Mesendoderm (in vitro differentiated cells): Measurements from ENCODE around the gene TGM5.
A peak's percentile ranks its signal among the peaks of the same experiment; 100 is the strongest.

Experiments
- DNase-seq: peaks from one replicate; pipeline ENCODE4 v3.0.0; 2013
- H2AK5ac ChIP-seq: 2 replicates; pipeline ENCODE4 v1.6.1; 2013; ENCODE audit warnings: low read length, inconsistent platforms
- H2BK120ac ChIP-seq: 2 replicates; pipeline ENCODE4 v1.6.1; 2013; ENCODE audit warnings: low read depth, mild to moderate bottlenecking, low read length, moderate library complexity, mixed read lengths
- H2BK15ac ChIP-seq: replicated peaks from 2 replicates; pipeline ENCODE4 v1.6.1; 2013; ENCODE audit warnings: low read depth, mild to moderate bottlenecking, moderate library complexity
- H2BK5ac ChIP-seq: 2 replicates; pipeline ENCODE4 v1.6.1; 2013; ENCODE audit warnings: low read length, inconsistent platforms
- H3K18ac ChIP-seq: 2 replicates; pipeline ENCODE4 v1.6.1; 2013; ENCODE audit warnings: mild to moderate bottlenecking, low read length, mixed read lengths
- H3K23ac ChIP-seq: one replicate; pipeline ENCODE4 v1.6.1; 2013; ENCODE audit warnings: low read length
- H3K27ac ChIP-seq: 2 replicates; pipeline ENCODE4 v1.5.1; 2013; ENCODE audit warnings: low read depth, mild to moderate bottlenecking, inconsistent platforms, low read length, moderate library complexity
- H3K27me3 ChIP-seq: 2 replicates; pipeline ENCODE4 v1.6.1; 2013; ENCODE audit warnings: low read length, control low read depth, mild to moderate bottlenecking, inconsistent platforms; ENCODE audit not compliant: insufficient read depth, poor library complexity
- H3K36me3 ChIP-seq: 2 replicates; pipeline ENCODE4 v1.6.1; 2013; ENCODE audit warnings: low read length, inconsistent platforms; ENCODE audit not compliant: control insufficient read depth, insufficient read depth
- H3K4ac ChIP-seq: one replicate; pipeline ENCODE4 v1.6.1; 2013; ENCODE audit warnings: low read depth, mild to moderate bottlenecking, low read length, moderate library complexity
- H3K4me1 ChIP-seq: 2 replicates; pipeline ENCODE4 v1.6.1; 2013; ENCODE audit warnings: low read depth, low read length, inconsistent platforms; ENCODE audit not compliant: control insufficient read depth
- H3K4me2 ChIP-seq: 2 replicates; pipeline ENCODE4 v1.6.1; 2013; ENCODE audit warnings: low read length
- H3K4me3 ChIP-seq: 2 replicates; pipeline ENCODE4 v1.5.1; 2013; ENCODE audit warnings: mild to moderate bottlenecking, low read length
- H3K56ac ChIP-seq: one replicate; pipeline ENCODE4 v1.6.1; 2013; ENCODE audit warnings: low read length
- H3K79me1 ChIP-seq: 2 replicates; pipeline ENCODE4 v1.6.1; 2013; ENCODE audit warnings: low read length, inconsistent platforms
- H3K79me2 ChIP-seq: 2 replicates; pipeline ENCODE4 v1.6.1; 2013; ENCODE audit warnings: mild to moderate bottlenecking, low read length; ENCODE audit not compliant: control insufficient read depth, insufficient read depth
- H3K9ac ChIP-seq: 2 replicates; pipeline ENCODE4 v1.6.1; 2013; ENCODE audit warnings: low read length, inconsistent platforms
- H4K5ac ChIP-seq: one replicate; pipeline ENCODE4 v1.6.1; 2013; ENCODE audit warnings: low read length
- H4K8ac ChIP-seq: one replicate; pipeline ENCODE4 v1.6.1; 2013; ENCODE audit warnings: low read depth, mild to moderate bottlenecking, control low read depth, low read length, moderate library complexity
- WGBS: extraction: QIAGEN DNeasy Blood & Tissue Kit; methylation state at CpG from one replicate; pipeline ENCODE4 v1.1.7; 2013; ENCODE audit warnings: low lambda C conversion rate, missing lambda C conversion rate; ENCODE audit not compliant: insufficient coverage; ENCODE audit errors: extremely low coverage; 5-methylcytosine and 5-hydroxymethylcytosine counted together

Gene TGM5

DNA sequence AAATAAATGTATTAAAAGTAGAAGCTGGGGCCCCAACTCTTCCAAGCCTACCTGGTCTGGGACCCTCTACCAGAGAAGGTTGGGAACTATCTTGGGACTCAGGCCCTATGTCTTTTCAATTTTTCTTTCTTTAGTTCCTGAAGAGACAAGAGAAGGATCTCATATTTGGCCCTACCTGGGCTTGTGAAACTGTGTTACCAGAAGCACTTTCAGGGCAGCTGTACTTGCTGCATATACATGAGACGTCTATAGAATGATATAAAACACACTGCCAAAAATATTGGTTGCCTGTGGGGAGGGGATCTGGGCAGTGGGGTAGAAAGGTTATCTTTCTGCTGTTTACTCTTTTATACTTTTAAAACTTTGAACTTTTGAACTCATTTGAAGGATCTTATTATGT, 45.3 kb downstream of the TGM5 start:
- Histone ChIP-seq H3K36me3 (no peaks in the 10 kb centered on the region), H3K23ac (no peak overlapping the region)

DNA sequence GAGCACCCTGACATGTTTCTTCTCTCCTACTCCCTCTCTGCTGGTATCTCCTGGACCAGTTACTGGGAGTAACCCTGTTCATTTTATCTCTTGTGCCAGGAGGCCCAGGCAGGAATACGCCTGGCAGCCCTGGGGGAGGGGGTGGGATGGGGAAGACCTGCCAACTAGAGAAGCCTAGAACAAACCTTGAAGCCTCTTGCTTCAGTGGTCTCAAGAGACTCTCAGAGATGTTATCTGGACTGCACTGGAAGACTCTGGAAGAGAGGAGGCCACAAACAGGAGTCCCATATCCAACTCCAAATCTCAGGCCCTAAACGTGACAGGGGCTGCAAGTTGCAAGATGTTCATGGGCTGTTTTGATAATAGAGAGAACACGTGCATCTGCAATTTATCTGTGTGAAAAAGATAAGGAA, 45.7 kb downstream of the TGM5 start, which contains the start of gene EPB42:
EPB42 (minus strand) TSS at position 28 of the 413 bp plus-strand sequence. CDS start 193 bp downstream, outside the sequence.
- Histone ChIP-seq H3K36me3 (no peaks in the 10 kb centered on the region), H4K8ac (no peak within 1 kb of the TSS), H3K4me2 (no peak within 1 kb of the TSS), H4K5ac (no peak within 1 kb of the TSS), H3K56ac (no peak within 1 kb of the TSS), H3K18ac (no peak within 1 kb of the TSS), H3K79me1 (no peaks in the 10 kb centered on the region), H3K79me2 (no peaks in the 10 kb centered on the region), H3K4me3 (no peak within 1 kb of the TSS), H3K23ac (no peak within 1 kb of the TSS), H3K27me3 (no peaks in the 10 kb centered on the region), H3K27ac (no peak within 1 kb of the TSS), H3K4ac (no peak within 1 kb of the TSS), H3K9ac (no peak within 1 kb of the TSS), H3K4me1 (peaks cover 2% of the 10 kb centered on the region), H2AK5ac (no peak within 1 kb of the TSS), H2BK15ac (no peak within 1 kb of the TSS), H2BK5ac (no peak within 1 kb of the TSS), H2BK120ac (no peak within 1 kb of the TSS)
- DNase-seq = no peak
- WGBS = 100% methylated on average over 1 of the region's 3 CpGs

More for the DNA sequence above, 45.3 kb downstream of the TGM5 start:
- Histone ChIP-seq H3K79me1 (no peaks in the 10 kb centered on the region), H3K18ac (no peak overlapping the region), H2BK5ac (no peak overlapping the region), H3K27ac (no peak overlapping the region), H2BK120ac (no peak overlapping the region), H3K27me3 (no peaks in the 10 kb centered on the region), H2BK15ac (no peak overlapping the region), H2AK5ac (no peak overlapping the region), H3K79me2 (no peaks in the 10 kb centered on the region), H3K4me1 (peaks cover 2% of the 10 kb centered on the region), H3K4me3 (no peak overlapping the region), H4K8ac (no peak overlapping the region), H3K56ac (no peak overlapping the region), H3K4ac (no peak overlapping the region), H3K4me2 (no peak overlapping the region), H3K9ac (no peak overlapping the region), H4K5ac (no peak overlapping the region)
- no peak for DNase-seq
- WGBS = no CpG with 5 or more reads among the region's 1 CpG

DNA sequence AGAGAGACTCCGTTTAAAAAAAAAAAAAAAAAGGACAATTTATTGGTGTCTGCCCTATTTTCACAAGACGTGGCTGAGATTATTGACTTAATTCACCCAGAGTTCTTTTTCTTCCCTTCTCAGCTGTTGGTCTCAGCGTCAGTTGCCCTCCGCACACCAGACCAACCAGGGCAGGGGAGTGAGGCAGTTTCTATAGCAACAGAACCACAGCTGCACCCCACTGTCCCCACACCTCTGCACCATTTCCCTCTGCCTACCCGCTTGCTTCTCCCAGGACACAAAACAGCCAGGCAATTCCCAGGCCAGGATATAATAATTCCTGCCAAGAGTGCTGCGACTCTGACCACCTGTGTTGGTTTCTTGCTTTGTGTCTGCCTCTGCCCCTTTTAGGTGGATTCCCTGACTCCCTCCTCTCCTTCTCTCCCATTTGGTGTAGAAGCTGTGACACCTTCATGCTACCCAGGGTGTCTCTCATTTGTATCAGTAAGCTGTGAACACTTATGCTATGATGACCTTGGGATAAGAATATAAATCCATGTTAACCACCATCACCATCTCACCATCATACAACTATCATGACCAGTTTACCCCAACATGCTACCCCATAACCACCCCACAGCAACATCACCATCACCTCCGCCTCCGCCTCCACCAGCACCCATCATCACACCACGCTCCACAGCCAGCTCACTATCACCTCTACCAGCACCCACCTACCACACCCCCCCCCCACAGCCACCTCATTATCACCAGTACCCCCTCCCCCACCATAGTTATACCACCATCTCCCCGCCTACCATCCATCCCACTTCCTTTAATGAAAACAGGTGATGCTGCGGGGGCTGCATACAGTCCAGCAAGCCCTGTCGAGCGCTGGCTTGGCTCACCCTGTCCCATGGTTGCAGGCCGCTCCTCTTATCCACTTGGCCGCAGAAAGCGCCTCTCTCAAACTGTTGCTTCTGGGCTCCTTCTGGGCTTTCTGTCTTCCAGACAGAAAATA, 46.5 kb downstream of the TGM5 start:
- Histone ChIP-seq H3K4me1 (peaks cover 2% of the 10 kb centered on the region), H3K79me1 (no peaks in the 10 kb centered on the region), H3K79me2 (no peaks in the 10 kb centered on the region), H3K23ac (no peak overlapping the region), H2BK5ac (no peak overlapping the region), H3K4ac (no peak overlapping the region), H3K27me3 (no peaks in the 10 kb centered on the region), H3K9ac (no peak overlapping the region), H2AK5ac (no peak overlapping the region), H3K4me2 (no peak overlapping the region), H3K56ac (no peak overlapping the region), H4K8ac (no peak overlapping the region), H3K18ac (no peak overlapping the region), H4K5ac (no peak overlapping the region), H2BK15ac (no peak overlapping the region), H3K36me3 (no peaks in the 10 kb centered on the region), H2BK120ac (no peak overlapping the region), H3K27ac (no peak overlapping the region), H3K4me3 (no peak overlapping the region)
- 100% methylated on average over 2 of the region's 16 CpGs for WGBS
- no peak for DNase-seq

DNA sequence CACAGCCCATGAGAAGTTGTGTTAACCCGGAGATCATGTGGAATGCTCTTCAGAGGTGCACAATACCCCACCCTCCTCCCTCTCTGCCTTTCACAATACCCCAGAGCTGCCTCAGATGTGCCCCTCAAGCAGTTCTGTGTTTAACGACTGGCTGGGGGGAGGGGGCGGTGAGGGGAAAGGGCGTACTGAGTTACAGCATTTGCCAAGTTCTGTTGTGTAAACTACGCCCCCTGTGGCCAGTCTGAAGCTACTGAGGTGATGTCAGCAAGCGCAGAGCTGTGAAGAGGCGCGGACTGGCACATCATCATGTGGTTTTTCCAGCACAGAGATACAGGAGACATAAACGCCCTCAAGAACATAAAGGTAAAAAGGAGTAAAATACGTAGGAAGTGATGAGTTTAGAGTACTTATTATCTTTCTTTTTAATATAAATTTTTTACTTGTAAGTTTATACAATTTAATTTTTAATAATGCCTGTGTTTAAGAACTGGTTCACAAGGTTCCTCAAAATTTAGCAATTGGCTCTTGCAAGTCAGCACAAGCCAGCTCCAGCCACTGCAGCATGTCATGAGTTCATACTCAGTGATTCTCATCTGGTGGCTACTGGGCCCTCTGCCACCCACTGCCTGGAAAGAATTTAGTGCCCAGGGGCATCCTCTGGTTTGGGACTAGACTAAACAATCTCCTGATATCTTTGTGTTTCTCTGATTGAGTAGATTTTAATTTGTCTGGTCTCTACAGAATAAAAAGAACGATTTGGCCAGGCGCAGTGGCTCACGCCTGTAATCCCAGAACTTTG, 47.6 kb downstream of the TGM5 start:
- Histone ChIP-seq H4K5ac (no peak overlapping the region), H3K4ac (no peak overlapping the region), H3K27me3 (no peaks in the 10 kb centered on the region), H2BK15ac (no peak overlapping the region), H3K79me1 (no peaks in the 10 kb centered on the region), H3K79me2 (no peaks in the 10 kb centered on the region), H3K36me3 (no peaks in the 10 kb centered on the region), H2AK5ac (no peak overlapping the region), H3K4me3 (no peak overlapping the region), H4K8ac (no peak overlapping the region), H3K4me2 (no peak overlapping the region), H3K9ac (no peak overlapping the region), H3K23ac (no peak overlapping the region), H2BK120ac (no peak overlapping the region), H3K56ac (peak overlapping the region; percentile 18), H3K27ac (no peak overlapping the region), H2BK5ac (no peak overlapping the region), H3K18ac (no peak overlapping the region), H3K4me1 (peaks cover 2% of the 10 kb centered on the region)
- DNase-seq = peak; percentile 88
- no CpG with 5 or more reads among the region's 13 CpGs for WGBS

DNA sequence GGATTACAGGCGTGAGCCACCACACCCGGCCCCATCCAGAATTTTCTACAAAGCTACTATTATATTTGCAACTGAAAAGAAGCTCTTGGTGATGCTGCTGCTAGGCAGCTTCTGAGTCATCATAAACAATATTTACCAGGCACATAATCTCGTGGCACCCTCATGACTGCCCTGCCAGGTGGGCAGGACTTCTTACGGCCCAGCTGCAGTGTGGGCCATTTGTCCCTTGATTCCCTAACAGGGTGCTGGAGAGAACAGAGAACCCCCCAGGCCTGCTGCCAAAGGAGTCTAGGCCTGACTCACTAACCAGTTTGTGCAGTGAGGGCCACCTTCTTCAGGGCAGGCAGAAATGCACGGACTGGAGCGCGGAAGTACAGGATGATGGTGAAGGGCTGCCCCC, 50.8 kb downstream of the TGM5 start:
- no peak overlapping the region for H3K18ac ChIP-seq
- H3K56ac ChIP-seq = no peak overlapping the region
- H3K4ac ChIP-seq = no peak overlapping the region
- H3K23ac ChIP-seq = no peak overlapping the region
- DNase-seq = no peak
- no peak overlapping the region for H4K5ac ChIP-seq
- no peak overlapping the region for H3K4me2 ChIP-seq
- H3K27ac ChIP-seq = no peak overlapping the region
- H2BK5ac ChIP-seq = no peak overlapping the region
- H3K36me3 ChIP-seq = no peaks in the 10 kb centered on the region
- no peaks in the 10 kb centered on the region for H3K79me2 ChIP-seq
- H2BK120ac ChIP-seq = no peak overlapping the region
- no peak overlapping the region for H4K8ac ChIP-seq
- H3K4me1 ChIP-seq = peaks cover 2% of the 10 kb centered on the region
- WGBS = no CpG with 5 or more reads among the region's 7 CpGs
- no peaks in the 10 kb centered on the region for H3K27me3 ChIP-seq
- H3K4me3 ChIP-seq = no peak overlapping the region
- H2BK15ac ChIP-seq = no peak overlapping the region
- H3K79me1 ChIP-seq = no peaks in the 10 kb centered on the region
- no peak overlapping the region for H2AK5ac ChIP-seq
- no peak overlapping the region for H3K9ac ChIP-seq
